Measurements from ENCODE around the gene ASB6.

Gene ASB6

DNA sequence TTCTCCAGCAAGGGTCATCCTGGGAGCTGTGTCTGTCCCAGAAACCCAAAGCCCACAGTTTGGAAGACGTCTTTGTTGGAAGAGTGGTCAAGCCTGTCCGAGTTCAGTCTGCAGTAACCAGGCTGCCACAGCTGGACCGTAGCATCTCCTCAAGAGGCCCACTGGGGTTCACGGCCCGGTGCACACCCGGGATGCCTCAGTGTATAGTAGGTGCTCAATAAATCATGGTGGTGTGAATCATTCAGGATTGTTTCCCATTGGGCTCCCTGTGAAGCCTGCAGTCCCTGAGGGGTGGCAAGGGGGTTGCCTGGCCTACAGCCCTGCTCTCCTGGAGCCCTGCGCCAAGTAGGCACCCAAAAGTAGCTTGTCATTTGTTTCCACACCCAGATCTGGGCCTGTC lies 13.2 kb upstream of the ASB6 start:
- Histone ChIP-seq H3K9me3 (ENCODE audit: control insufficient read depth in 2 of 2, low read length in 2 of 2) (no peaks in the 10 kb centered on the region), H3K27ac (ENCODE audit: low read depth in 2 of 2, low read length in 2 of 2) (no peak overlapping the region), H3K4me1 (ENCODE audit: control insufficient read depth in 2 of 2, insufficient read depth in 2 of 2, low read length in 2 of 2) (no peaks in the 10 kb centered on the region), H3K9ac (ENCODE audit: low read depth in 1 of 2, low read length in 2 of 2) (no peak overlapping the region), H3K27me3 (ENCODE audit: control insufficient read depth in 2 of 2, insufficient read depth in 2 of 2, low read length in 2 of 2) (no peaks in the 10 kb centered on the region), H3K4me3 (ENCODE audit: low read length in 2 of 2) (no peak overlapping the region), H3K36me3 (ENCODE audit: control insufficient read depth in 2 of 2, insufficient read depth in 2 of 2, low read length in 2 of 2) (no peaks in the 10 kb centered on the region)

DNA sequence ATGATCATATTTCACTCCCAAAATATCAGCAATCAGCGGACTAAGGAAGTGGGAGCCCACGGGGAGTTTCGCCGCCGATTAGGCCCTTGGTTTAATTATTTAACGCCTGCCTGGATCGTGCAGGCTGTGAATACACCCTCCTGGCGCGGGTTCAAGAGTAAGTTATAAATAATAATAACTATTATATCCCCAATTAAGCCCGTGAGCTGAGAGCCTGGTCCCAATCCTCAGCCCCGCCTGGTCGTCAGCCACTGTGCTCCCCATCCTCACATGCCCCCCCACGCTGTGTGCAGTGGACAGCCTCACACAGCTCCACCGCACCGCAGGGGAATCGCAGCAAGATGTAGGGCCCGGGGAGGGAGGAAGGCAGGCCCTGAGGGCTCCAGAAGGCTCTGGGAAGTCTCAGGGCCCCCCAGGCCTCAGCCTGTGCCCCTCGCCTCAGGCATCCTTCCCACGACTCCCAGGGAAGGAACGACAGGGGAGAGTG lies 12.6 kb upstream of the ASB6 start:
- Histone ChIP-seq H3K36me3 (ENCODE audit: control insufficient read depth in 2 of 2, insufficient read depth in 2 of 2, low read length in 2 of 2) (no peaks in the 10 kb centered on the region), H3K9ac (ENCODE audit: low read depth in 1 of 2, low read length in 2 of 2) (no peak overlapping the region), H3K9me3 (ENCODE audit: control insufficient read depth in 2 of 2, low read length in 2 of 2) (no peaks in the 10 kb centered on the region), H3K27ac (ENCODE audit: low read depth in 2 of 2, low read length in 2 of 2) (no peak overlapping the region), H3K4me1 (ENCODE audit: control insufficient read depth in 2 of 2, insufficient read depth in 2 of 2, low read length in 2 of 2) (no peaks in the 10 kb centered on the region), H3K27me3 (ENCODE audit: control insufficient read depth in 2 of 2, insufficient read depth in 2 of 2, low read length in 2 of 2) (no peaks in the 10 kb centered on the region), H3K4me3 (ENCODE audit: low read length in 2 of 2) (no peak overlapping the region)

DNA sequence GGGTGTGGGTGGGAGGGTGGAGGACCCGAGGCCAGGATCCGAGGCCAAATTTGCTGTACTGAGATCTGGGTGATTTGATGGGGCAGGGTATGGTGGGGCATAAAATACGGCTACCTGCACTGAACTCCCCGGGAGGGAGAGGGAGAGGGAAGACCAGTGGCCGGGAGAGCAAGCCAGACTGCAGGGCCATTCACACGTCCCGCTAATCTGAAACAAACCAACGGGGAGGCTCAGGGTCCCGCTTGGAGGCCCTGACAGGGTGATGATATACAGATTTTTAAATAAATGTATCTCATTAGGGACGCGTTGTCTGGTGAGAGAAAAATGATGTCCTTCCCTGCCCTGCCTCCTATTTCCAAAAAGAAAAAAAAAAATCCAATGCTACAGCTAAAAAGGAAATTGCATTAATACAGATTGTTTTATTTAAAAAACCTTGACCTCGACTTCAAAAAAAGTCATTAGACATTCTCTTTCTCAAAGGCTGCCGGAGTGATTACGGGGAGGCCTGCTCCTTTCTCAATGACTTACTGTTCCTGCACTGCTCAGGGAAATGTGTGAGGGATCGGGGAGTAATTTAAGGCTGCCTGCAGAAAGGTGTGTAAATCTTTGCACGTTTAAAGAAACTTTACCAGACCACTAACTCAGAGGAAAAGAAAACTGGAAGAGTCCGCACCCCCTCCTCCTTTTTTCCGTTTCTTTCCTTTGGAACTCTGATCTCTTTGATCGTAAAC lies 12.0 kb upstream of the ASB6 start:
- no peak overlapping the region for H3K4me3 ChIP-seq (ENCODE audit: low read length in 2 of 2)
- H3K27ac ChIP-seq (ENCODE audit: low read depth in 2 of 2, low read length in 2 of 2), result no peak overlapping the region
- H3K27me3 ChIP-seq (ENCODE audit: control insufficient read depth in 2 of 2, insufficient read depth in 2 of 2, low read length in 2 of 2), result no peaks in the 10 kb centered on the region
- no peaks in the 10 kb centered on the region for H3K36me3 ChIP-seq (ENCODE audit: control insufficient read depth in 2 of 2, insufficient read depth in 2 of 2, low read length in 2 of 2)
- H3K9me3 ChIP-seq (ENCODE audit: control insufficient read depth in 2 of 2, low read length in 2 of 2), result no peaks in the 10 kb centered on the region
- no peak overlapping the region for H3K9ac ChIP-seq (ENCODE audit: low read depth in 1 of 2, low read length in 2 of 2)
- H3K4me1 ChIP-seq (ENCODE audit: control insufficient read depth in 2 of 2, insufficient read depth in 2 of 2, low read length in 2 of 2), result no peaks in the 10 kb centered on the region

DNA sequence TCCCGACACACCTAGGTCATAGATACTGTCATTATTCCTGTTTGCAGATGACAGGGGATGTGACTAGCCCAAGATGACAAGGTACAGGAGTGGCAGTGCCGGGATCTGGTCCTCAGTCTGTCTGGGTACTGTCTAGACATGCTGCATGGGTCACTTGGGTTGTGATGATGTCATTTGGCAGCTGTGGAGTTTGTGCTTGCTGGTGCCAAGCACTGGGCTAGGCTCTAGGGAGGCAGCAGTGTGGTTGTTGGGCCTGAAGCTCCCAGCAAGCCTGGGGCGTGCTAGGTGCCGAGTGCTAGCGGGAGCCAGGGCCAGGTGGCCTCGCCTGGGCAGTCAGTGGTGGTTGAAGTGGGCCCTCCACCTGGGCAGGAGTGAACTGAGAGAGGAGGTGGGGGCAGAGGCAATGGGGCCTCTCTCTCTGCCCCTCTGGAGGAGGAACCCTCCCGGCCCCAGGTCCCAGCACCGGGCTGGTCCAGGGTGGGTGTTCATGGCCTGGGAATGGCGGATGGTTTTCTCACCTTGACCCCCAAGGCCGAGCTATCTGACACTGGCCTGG lies 8.8 kb upstream of the ASB6 start:
- H3K4me1 ChIP-seq (ENCODE audit: control insufficient read depth in 2 of 2, insufficient read depth in 2 of 2, low read length in 2 of 2), result no peaks in the 10 kb centered on the region
- H3K4me3 ChIP-seq (ENCODE audit: low read length in 2 of 2), result no peak overlapping the region
- no peaks in the 10 kb centered on the region for H3K27me3 ChIP-seq (ENCODE audit: control insufficient read depth in 2 of 2, insufficient read depth in 2 of 2, low read length in 2 of 2)
- no peak overlapping the region for H3K27ac ChIP-seq (ENCODE audit: low read depth in 2 of 2, low read length in 2 of 2)
- no peaks in the 10 kb centered on the region for H3K9me3 ChIP-seq (ENCODE audit: control insufficient read depth in 2 of 2, low read length in 2 of 2)
- no peaks in the 10 kb centered on the region for H3K36me3 ChIP-seq (ENCODE audit: control insufficient read depth in 2 of 2, insufficient read depth in 2 of 2, low read length in 2 of 2)
- H3K9ac ChIP-seq (ENCODE audit: low read depth in 1 of 2, low read length in 2 of 2), result no peak overlapping the region

DNA sequence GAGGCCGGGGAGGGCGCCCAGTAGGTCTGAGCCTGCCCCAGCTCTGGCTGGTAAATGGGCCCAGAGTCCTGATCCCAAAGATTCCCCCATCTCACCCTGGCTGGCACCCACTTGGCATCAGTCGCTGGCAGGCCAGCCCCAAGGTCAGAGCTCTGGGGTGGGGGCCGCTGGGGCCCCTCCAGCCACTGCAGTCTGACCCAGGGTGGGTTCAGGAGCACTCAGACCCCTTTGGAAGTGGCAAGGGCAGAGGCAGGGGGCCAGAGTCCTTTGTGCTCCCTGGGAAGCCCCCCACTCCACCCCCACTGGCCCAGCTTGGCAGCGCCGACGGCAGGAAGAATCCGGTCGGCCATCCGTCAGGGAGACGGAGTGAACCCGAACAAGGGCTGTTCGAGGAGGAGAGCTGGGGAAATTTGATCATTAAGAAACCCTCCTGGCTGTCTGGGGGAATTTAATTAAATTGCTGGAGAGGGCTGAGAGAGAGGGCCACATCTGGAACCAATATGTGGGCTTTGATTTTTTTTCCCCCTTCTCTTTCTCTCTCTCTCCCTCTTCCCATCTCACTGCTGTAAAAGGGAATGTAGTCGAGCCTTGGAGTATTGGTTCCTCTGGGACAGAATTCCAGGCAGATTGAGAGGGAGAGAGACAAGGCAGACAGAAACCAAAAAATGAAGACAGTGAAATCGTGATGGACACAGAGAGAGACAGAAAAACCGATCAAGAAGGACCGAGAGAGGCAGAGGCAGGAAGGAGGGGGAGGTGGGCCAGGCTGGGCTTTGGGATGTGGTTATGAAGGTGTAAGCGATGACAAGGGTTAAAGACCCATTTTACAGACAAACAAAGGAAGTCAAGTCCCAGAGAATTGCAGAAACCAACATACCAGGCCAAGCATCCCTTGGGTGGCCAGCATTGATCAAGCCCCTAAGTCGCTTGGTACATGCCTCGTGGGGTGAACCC lies 8.1 kb upstream of the ASB6 start:
- H3K9ac ChIP-seq (ENCODE audit: low read depth in 1 of 2, low read length in 2 of 2), result no peak overlapping the region
- H3K4me3 ChIP-seq (ENCODE audit: low read length in 2 of 2), result no peak overlapping the region
- H3K27me3 ChIP-seq (ENCODE audit: control insufficient read depth in 2 of 2, insufficient read depth in 2 of 2, low read length in 2 of 2), result no peaks in the 10 kb centered on the region
- no peaks in the 10 kb centered on the region for H3K36me3 ChIP-seq (ENCODE audit: control insufficient read depth in 2 of 2, insufficient read depth in 2 of 2, low read length in 2 of 2)
- H3K4me1 ChIP-seq (ENCODE audit: control insufficient read depth in 2 of 2, insufficient read depth in 2 of 2, low read length in 2 of 2), result no peaks in the 10 kb centered on the region
- no peaks in the 10 kb centered on the region for H3K9me3 ChIP-seq (ENCODE audit: control insufficient read depth in 2 of 2, low read length in 2 of 2)
- no peak overlapping the region for H3K27ac ChIP-seq (ENCODE audit: low read depth in 2 of 2, low read length in 2 of 2)

DNA sequence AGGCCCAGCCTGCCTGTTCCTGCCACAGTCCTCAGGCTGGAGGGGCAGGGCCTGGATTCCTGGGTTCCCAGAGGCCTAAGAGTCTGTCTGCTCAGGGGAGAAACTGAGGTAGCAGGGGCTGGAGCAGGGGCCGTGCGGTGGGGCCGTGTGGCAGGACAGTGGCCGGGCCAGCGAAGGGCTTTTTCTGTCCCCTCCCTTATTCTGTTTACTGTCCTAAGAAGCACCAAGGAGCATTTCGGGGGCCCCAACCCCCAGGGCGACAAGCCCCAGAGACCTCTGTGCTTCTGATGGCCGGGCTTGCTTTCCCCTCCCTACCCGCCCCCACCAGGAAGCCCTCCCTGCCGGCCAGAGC lies 6.8 kb upstream of the ASB6 start:
- no peaks in the 10 kb centered on the region for H3K27me3 ChIP-seq (ENCODE audit: control insufficient read depth in 2 of 2, insufficient read depth in 2 of 2, low read length in 2 of 2)

DNA sequence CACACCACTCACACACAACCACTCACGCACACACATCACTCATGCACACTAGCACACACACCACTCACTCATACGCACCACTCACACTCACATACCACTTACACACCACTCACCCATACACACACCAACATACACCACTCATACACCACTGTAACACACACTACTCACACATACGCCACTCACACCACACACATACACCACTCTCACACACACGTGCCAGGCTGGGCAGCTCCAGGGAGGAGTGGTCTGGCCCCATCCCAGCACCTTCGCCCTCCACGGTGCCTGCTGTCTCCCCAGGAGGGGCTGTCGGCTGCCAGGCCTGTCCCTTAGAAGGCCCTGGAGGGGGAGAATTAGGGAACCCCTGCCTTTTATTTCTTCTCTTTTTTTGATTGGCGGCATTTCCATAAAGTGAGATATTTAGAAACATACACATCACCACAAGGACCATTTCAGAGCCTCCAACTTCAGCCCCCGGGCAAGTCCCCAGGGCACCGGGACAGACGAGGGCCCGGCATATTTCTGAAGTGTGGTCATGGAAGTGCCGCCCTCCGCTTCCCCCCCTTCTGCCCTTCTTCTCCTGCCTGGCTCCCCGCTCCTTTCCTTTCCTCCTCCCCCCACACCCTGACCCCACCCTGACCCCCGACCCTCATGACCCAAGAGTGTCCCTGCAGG lies 6.3 kb upstream of the ASB6 start:
- Histone ChIP-seq H3K27ac (ENCODE audit: low read depth in 2 of 2, low read length in 2 of 2) (no peak overlapping the region), H3K9me3 (ENCODE audit: control insufficient read depth in 2 of 2, low read length in 2 of 2) (no peaks in the 10 kb centered on the region)

More for the DNA sequence above, 6.8 kb upstream of the ASB6 start:
- H3K9me3 ChIP-seq (ENCODE audit: control insufficient read depth in 2 of 2, low read length in 2 of 2), result no peaks in the 10 kb centered on the region
- no peak overlapping the region for H3K9ac ChIP-seq (ENCODE audit: low read depth in 1 of 2, low read length in 2 of 2)
- no peaks in the 10 kb centered on the region for H3K4me1 ChIP-seq (ENCODE audit: control insufficient read depth in 2 of 2, insufficient read depth in 2 of 2, low read length in 2 of 2)
- no peak overlapping the region for H3K4me3 ChIP-seq (ENCODE audit: low read length in 2 of 2)
- H3K27ac ChIP-seq (ENCODE audit: low read depth in 2 of 2, low read length in 2 of 2), result no peak overlapping the region
- no peaks in the 10 kb centered on the region for H3K36me3 ChIP-seq (ENCODE audit: control insufficient read depth in 2 of 2, insufficient read depth in 2 of 2, low read length in 2 of 2)

DNA sequence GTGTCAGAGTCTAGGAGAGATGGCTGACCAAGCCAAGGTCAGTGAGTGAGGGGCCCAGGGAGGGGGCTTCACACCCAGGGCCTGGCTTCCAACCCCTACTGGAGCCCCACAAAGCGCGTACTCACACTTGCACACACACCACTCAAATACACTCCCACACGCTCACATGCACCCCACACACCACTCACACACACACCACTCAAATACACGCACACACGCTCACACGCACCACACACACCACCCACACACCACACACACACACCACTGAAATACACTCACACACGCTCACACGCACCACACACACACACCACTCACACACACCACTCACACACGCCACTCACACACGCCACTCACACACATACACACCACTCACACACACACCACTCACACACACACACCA lies 5.7 kb upstream of the ASB6 start:
- no peaks in the 10 kb centered on the region for H3K9me3 ChIP-seq (ENCODE audit: control insufficient read depth in 2 of 2, low read length in 2 of 2)
- H3K36me3 ChIP-seq (ENCODE audit: control insufficient read depth in 2 of 2, insufficient read depth in 2 of 2, low read length in 2 of 2), result no peaks in the 10 kb centered on the region
- no peak overlapping the region for H3K9ac ChIP-seq (ENCODE audit: low read depth in 1 of 2, low read length in 2 of 2)
- H3K27me3 ChIP-seq (ENCODE audit: control insufficient read depth in 2 of 2, insufficient read depth in 2 of 2, low read length in 2 of 2), result no peaks in the 10 kb centered on the region
- no peaks in the 10 kb centered on the region for H3K4me1 ChIP-seq (ENCODE audit: control insufficient read depth in 2 of 2, insufficient read depth in 2 of 2, low read length in 2 of 2)
- H3K27ac ChIP-seq (ENCODE audit: low read depth in 2 of 2, low read length in 2 of 2), result no peak overlapping the region
- no peak overlapping the region for H3K4me3 ChIP-seq (ENCODE audit: low read length in 2 of 2)

More for the DNA sequence above, 6.3 kb upstream of the ASB6 start:
- Histone ChIP-seq H3K4me3 (ENCODE audit: low read length in 2 of 2) (no peak overlapping the region), H3K36me3 (ENCODE audit: control insufficient read depth in 2 of 2, insufficient read depth in 2 of 2, low read length in 2 of 2) (no peaks in the 10 kb centered on the region), H3K27me3 (ENCODE audit: control insufficient read depth in 2 of 2, insufficient read depth in 2 of 2, low read length in 2 of 2) (no peaks in the 10 kb centered on the region), H3K9ac (ENCODE audit: low read depth in 1 of 2, low read length in 2 of 2) (no peak overlapping the region), H3K4me1 (ENCODE audit: control insufficient read depth in 2 of 2, insufficient read depth in 2 of 2, low read length in 2 of 2) (no peaks in the 10 kb centered on the region)

DNA sequence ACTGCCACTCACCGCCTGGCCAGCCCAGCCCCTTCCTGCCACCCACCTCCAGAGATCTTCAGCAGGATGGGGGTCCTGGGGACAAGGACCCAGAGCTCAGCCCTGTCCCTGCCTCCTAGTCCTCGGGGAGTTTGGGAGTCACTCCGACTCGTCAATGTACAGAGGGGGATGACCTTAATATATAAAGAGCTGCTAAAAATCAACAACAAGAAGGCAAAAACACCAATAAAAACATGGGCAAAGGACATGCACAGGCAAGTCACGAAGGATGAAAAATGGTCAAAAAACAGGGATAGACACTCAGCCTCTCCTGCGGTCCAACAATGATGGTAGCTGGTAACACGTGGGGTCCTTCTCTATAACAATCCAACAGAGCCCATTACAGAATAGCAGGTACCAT lies 4.7 kb upstream of the ASB6 start:
- H3K9ac ChIP-seq (ENCODE audit: low read depth in 1 of 2, low read length in 2 of 2), result no peak overlapping the region
- H3K4me3 ChIP-seq (ENCODE audit: low read length in 2 of 2), result no peak overlapping the region
- no peaks in the 10 kb centered on the region for H3K9me3 ChIP-seq (ENCODE audit: control insufficient read depth in 2 of 2, low read length in 2 of 2)
- H3K36me3 ChIP-seq (ENCODE audit: control insufficient read depth in 2 of 2, insufficient read depth in 2 of 2, low read length in 2 of 2), result no peaks in the 10 kb centered on the region
- H3K27me3 ChIP-seq (ENCODE audit: control insufficient read depth in 2 of 2, insufficient read depth in 2 of 2, low read length in 2 of 2), result no peaks in the 10 kb centered on the region
- H3K4me1 ChIP-seq (ENCODE audit: control insufficient read depth in 2 of 2, insufficient read depth in 2 of 2, low read length in 2 of 2), result peaks cover 4% of the 10 kb centered on the region in 2 donors
- no peak overlapping the region for H3K27ac ChIP-seq (ENCODE audit: low read depth in 2 of 2, low read length in 2 of 2)
